Measurements from ENCODE around the gene IARS2. TPM values are rescaled to one million over a fixed set of nuclear protein-coding genes. Genes with fewer than 3 reads are reported as not detected.

The IARS2 gene
- total RNA-seq, 1 experiment from 2014 or later: 72.9 TPM

GRCh38 chr1:220176540-220176939 is 82.6 kb downstream of the IARS2 start:
- Histone ChIP-seq H3K14ac (ENCODE audit: insufficient read depth, low read length) (no peak overlapping the region; the same call in 1 of the 2 replicates), H2BK15ac (ENCODE audit: low read depth, low read length) (no peak overlapping the region), H4K8ac (replicated peaks; ENCODE audit: insufficient read length, low read depth, low read length) (no peak overlapping the region), H3K27me3 (ENCODE audit: insufficient read depth, low read length) (no peaks in the 10 kb centered on the region), H4K91ac (ENCODE audit: insufficient read length, low read depth, low read length) (no peak overlapping the region), H3K9ac (ENCODE audit: extremely low read depth, insufficient read length, low read length) (no peak overlapping the region), H3K4me1 (ENCODE audit: insufficient read depth, low read length) (no peaks in the 10 kb centered on the region), H3K23ac (ENCODE audit: insufficient read length, low read depth, low read length) (no peak overlapping the region), H4K5ac (ENCODE audit: insufficient read length, low read depth, low read length) (no peak overlapping the region), H3T11ph (ENCODE audit: low read length) (no peak overlapping the region), H3K9me3 (ENCODE audit: control insufficient read depth, low read depth, low read length) (no peaks in the 10 kb centered on the region), H3K23me2 (ENCODE audit: insufficient read length, low read depth, low read length, poor library complexity, severe bottlenecking) (no peaks in the 10 kb centered on the region), H2AFZ (ENCODE audit: low read length) (no peak overlapping the region), H2BK5ac (ENCODE audit: insufficient read length, low read length) (no peak overlapping the region), H2BK120ac (ENCODE audit: low read depth, low read length, poor library complexity, severe bottlenecking) (no peak overlapping the region), H4K20me1 (ENCODE audit: control insufficient read depth, insufficient read depth, insufficient read length) (no peaks in the 10 kb centered on the region), H2BK12ac (ENCODE audit: insufficient read length, low read depth, low read length) (no peak overlapping the region), H3K79me1 (ENCODE audit: insufficient read depth, low read depth, low read length, poor library complexity, severe bottlenecking) (no peaks in the 10 kb centered on the region), H2AK5ac (ENCODE audit: insufficient read length, low read length) (no peak overlapping the region), H3K4ac (ENCODE audit: low read depth, low read length) (no peak overlapping the region), H3K4me2 (ENCODE audit: insufficient read depth, insufficient read length, low read length) (no peak overlapping the region), H3K79me2 (ENCODE audit: insufficient read depth, low read length) (no peaks in the 10 kb centered on the region), H3K18ac (ENCODE audit: insufficient read length, low read depth, low read length) (no peak overlapping the region), H3K27ac (ENCODE audit: insufficient read length, low read depth, low read length) (no peak overlapping the region), H3K56ac (ENCODE audit: insufficient read length, low read depth, low read length) (no peak overlapping the region), H2BK20ac (ENCODE audit: low read depth, low read length, poor library complexity, severe bottlenecking) (no peak overlapping the region)
- no CpG with 5 or more reads among the region's 1 CpG for WGBS (ENCODE audit: extremely low coverage, insufficient read length, low lambda C conversion rate)
- Mint-ChIP-seq H3K4me3 (no peak overlapping the region), H3K36me3 (ENCODE audit: insufficient read depth in 1 of 3, low read depth in 3 of 3) (peaks cover 13 to 53% (median 51%) of the 10 kb centered on the region in 3 experiments; a peak in 6 of 7 replicates), H3K9me3 (no peaks in the 10 kb centered on the region), H3K27me3 (ENCODE audit: low read depth) (no peaks in the 10 kb centered on the region), H3K4me1 (no peaks in the 10 kb centered on the region), H3K27ac (peak overlapping the region; percentile 41 to 61 (median 46); a peak in 3 of 7 replicates)
- TF ChIP-seq CTCF (conservative IDR thresholded peaks at IDR 0.05): no peak
- DNase-seq: no peak
